GM18907 (cell line): ENCODE results near the gene MAMDC4.
A peak's percentile ranks its signal among the peaks of the same experiment; 100 is the strongest.

Experiments
- ATAC-seq: cut with Tn5 transposase; IDR thresholded peaks from one replicate; pipeline ENCODE4 v1.9.1; 2021; ENCODE audit warnings: mild to moderate bottlenecking, moderate library complexity; ENCODE audit not compliant: unreplicated experiment

The MAMDC4 gene

DNA sequence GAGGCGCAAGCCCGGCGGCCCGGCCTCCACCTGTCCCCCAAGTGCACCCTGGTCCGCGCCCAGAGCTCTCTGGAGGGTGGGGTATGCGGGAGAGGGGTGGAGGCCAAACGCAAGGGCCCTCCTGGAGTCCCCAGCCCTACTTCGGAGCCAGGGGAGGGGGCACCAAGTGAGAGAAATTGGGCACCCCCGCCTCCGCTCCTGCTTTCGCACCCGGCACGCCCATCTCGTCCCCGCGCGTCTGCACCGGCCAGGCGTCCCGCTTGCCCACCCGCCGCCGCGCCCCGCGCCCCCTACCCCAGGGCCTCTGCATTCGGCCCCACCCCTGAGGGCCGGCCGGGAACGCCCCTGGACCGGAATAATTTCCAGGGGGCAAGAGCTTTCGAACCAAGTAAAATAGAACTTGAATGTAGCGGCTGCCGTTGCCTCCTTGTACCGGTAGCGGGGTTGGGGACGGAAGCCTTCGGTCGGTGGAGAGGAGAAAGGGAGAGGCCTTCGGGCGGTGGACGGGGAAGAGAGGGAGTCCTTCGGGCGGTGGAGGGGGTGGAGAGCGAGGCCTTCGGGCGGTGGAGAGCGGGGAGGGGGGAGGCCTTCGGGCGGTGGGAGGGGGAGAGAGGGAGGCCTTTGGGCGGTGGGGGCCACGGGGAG is 3.6 kb upstream of the MAMDC4 start:
- no peak for ATAC-seq

DNA sequence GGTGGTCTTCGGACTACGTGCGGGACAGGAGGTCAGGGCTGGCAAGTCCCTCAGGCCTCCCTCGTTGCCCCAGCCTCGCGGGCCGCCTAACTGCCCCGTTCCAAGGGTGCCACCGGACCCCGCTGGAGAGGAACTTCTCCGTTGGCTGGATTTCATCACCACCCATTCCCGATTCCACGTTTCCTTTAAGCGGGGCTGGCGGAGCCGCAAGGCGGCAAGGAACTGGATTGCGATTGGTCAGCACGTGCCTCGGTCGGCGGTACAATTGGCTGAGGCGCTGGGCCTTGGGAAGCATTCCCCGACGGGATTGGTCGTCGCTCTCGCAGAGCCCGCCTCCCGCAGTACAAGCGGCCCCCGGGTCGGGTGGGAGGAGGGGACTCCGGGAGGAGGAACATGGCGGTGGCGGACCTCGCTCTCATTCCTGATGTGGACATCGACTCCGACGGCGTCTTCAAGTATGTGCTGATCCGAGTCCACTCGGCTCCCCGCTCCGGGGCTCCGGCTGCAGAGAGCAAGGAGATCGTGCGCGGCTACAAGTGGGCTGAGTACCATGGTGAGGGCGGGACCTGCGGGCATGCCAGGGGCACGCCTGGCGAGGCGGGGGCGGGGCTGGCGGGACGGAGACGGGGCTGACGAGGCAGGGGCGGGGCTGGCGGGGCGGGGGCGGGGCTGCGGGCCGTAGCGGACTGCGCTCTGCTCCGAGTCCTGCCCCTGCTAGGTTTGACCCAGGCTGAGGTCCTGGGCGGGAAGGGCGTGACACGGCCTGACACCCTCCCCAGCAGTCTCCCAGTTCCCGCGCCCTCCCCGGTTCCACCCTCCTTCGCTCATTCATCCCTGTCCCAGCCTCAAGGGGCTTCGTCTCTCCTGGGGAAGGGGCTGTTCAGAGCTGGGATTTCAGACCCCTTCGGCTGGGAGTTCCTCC is 2.8 kb upstream of the MAMDC4 start, which contains the start of gene PHPT1:
TSS of gene PHPT1 (plus strand) at position 372 of the 922 bp plus-strand sequence. CDS start at position 394, 22 bp downstream.
- peak; percentile 79 for ATAC-seq

DNA sequence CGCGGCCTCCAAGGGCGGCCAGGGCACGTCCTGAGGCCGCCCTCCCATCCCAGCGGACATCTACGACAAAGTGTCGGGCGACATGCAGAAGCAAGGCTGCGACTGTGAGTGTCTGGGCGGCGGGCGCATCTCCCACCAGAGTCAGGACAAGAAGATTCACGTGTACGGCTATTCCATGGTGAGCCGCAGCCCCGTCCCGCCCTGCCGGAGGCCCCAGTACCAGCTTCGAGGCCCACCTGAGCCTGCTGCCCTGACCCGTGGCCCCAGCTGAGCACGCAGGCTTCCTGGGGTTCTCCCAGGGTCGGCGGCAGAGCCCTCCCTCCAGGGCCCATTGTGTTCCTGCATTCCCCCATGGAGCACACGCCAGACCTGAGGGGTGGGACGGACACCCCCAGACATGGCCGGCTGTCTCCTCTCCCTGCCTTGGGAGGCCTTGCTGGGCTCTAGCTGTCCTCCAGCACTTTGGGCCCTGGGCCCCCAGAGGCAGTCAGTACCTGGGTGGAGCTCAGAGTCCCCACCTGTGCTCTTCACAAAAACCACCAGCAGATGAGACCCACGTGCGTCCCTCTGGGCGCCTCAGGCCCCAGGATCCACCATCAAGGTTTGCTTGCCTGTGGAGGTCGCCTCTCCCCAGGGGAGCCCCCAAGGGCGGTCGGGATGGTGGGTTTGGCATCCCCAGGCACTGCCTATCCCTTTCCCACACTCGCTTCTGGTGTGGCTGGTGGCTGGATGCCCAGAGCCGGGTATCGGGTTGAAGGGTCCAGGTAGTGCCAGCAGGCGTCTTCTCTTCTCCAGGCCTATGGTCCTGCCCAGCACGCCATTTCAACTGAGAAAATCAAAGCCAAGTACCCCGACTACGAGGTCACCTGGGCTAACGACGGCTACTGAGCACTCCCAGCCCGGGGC is 1.9 kb upstream of the MAMDC4 start:
- no peak for ATAC-seq

DNA sequence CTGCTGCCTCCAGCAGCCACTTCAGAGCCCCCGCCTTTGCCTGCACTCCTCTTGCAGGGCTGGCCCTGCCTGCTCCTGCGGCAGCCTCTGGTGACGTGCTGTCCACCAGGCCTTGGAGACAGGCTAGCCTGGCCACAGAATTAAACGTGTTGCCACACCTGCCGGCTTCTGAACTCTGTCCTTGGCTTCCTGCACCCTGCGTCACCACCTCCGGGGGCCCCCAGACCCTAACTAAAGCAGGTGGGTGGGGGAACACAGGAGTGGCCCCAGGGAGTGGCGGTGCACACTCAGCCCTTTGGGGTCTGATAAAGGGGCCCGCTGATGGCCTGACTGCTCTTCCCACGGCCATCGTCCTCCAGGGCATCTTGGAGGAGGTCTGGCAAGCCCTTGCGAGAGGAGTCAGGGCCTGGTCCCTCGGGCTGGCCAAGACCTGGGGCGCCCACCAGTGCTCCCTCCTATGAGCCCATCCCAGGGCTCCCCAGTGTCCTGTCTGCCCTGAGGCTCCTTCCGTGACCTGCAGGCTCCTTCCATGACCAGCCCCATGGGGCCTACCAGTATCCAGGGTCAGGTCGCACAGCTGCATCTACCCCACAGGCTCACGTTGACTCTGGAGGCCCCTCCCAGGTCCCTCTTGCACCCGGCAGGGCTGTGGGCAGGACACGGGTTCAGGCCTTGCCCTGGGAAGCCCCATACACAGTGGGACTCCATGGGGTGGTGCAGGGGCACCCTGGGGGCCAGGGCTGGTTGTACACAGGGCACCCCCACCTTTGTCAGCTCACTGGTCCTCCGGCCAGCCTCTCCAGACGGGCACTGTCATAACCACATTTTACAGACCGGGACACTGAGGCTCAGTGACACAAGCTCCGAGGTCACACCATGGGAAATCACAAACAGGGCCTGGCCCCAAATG is 1.0 kb upstream of the MAMDC4 start:
- no peak for ATAC-seq

DNA sequence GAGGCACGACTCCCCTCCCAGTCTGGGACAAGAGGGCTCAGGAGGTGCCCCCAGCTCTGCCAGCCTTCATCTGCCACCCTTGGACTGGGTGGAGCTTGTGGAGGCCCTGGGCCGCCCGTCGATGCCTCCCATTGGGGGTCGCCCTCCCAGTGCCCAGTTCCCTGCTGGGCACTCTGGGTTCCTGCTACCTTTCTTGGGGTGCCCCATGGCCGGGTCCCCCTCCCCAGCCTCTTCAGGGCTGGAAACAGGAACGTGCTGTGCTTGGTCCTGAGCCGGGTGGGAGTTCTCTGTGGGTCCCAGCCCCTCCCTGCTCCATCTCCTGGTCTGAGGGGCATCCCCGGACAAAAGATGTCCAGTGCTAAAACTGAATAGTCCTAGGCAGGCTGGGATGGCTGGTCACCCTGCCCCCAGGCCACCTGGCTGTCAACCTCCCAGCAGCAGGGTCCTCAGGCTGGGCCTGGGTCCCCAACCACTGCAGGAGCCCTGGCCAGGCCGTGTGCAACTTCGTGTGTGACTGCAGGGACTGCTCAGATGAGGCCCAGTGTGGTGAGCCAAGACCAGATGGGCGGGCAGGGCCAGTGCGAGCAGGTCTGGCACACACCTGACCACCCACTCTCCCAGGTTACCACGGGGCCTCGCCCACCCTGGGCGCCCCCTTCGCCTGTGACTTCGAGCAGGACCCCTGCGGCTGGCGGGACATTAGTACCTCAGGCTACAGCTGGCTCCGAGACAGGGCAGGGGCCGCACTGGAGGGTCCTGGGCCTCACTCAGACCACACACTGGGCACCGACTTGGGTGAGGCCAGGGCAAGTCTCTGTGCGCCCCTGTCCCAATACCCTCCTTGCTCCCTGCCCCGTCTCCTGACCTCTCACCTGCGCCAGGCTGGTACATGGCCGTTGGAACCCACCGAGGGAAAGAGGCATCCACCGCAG is 784 bp downstream of the MAMDC4 start:
- ATAC-seq, result no peak

DNA sequence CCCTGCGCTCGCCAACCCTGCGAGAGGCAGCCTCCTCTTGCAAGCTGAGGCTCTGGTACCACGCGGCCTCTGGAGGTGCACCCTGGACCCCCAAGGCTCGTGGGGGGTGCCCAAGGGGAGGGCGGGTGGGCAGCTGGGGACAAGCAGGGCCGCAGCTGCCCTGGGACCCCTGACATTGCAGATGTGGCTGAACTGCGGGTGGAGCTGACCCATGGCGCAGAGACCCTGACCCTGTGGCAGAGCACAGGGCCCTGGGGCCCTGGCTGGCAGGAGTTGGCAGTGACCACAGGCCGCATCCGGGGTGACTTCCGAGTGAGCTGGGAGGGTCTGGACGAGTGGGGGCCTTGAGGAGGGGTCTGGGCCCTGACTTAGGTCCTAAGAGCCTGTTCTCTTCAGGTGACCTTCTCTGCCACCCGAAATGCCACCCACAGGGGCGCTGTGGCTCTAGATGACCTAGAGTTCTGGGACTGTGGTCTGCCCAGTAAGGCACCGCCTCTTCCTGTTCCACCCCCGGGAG is 1.5 kb downstream of the MAMDC4 start:
- ATAC-seq, result no peak

DNA sequence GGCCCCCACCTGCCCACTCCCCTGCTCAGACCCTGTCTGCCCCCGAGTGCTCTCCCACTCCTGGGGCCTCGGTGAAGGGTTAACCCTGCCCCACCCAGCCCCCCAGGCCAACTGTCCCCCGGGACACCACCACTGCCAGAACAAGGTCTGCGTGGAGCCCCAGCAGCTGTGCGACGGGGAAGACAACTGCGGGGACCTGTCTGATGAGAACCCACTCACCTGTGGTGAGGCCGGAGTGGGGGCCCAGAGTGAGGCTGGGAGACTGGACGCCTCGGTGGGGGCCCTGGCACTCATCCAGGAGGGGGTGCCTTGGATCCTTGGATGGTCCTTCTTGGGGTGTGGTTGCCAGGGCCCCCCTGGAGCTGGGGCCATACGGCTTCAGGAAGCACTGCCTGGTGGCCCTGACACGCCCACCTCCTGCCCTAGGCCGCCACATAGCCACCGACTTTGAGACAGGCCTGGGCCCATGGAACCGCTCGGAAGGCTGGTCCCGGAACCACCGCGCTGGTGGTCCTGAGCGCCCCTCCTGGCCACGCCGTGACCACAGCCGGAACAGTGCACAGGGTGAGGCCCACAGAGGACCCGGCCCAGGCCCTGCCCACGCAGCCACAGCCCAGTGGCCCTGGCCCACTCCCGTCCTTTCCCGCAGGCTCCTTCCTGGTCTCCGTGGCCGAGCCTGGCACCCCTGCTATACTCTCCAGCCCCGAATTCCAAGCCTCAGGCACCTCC is 2.1 kb downstream of the MAMDC4 start:
- ATAC-seq, result no peak

DNA sequence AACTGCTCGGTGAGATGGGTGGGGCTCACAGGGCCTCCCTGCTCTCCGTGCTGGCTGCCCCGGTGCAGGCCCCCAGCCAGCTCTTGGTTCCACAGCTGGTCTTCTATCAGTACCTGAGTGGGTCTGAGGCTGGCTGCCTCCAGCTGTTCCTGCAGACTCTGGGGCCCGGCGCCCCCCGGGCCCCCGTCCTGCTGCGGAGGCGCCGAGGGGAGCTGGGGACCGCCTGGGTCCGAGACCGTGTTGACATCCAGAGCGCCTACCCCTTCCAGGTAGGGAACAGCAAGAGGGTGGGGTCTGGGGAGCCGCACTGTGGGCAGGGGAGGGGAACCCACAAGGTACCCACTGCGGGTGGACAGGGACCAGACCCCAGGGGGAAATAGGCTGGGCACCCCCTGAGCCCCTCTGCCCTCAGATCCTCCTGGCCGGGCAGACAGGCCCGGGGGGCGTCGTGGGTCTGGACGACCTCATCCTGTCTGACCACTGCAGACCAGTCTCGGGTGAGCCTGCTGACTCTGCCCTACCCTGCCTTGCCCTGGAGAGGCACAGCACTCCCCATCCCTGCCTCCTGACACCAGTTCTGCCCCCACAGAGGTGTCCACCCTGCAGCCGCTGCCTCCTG is 2.8 kb downstream of the MAMDC4 start:
- ATAC-seq, result no peak

DNA sequence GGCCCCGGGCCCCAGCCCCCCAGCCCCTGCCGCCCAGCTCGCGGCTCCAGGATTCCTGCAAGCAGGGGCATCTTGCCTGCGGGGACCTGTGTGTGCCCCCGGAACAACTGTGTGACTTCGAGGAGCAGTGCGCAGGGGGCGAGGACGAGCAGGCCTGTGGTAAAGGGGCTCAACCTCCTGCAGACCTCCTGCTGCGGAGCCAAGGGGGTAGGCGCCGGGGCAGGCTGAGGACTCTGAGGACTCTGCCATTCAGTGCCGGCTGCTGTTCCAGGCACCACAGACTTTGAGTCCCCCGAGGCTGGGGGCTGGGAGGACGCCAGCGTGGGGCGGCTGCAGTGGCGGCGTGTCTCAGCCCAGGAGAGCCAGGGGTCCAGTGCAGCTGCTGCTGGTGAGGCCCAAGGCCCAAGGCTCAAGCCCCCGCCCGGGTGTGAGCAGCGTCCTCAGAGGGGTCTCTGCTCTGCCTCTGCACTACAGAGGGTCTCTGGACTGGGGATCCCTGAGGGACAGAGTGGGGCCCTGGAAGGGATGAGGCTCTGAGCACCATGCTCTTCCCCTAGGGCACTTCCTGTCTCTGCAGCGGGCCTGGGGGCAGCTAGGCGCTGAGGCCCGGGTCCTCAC is 3.4 kb downstream of the MAMDC4 start:
- ATAC-seq, result no peak

DNA sequence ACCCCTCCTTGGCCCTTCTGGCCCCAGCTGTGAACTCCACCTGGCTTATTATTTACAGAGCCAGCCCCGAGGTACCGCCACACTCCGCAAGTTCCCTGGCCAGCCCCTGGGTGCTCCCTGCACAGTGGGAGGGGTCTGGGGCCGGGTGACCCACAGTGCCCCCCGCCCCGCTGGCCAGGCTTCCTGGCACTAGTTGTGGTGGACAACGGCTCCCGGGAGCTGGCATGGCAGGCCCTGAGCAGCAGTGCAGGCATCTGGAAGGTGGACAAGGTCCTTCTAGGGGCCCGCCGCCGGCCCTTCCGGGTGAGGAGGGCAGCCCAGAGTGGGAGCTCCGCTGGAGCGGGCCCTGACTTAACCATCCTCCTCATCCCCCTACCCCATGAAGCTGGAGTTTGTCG is 3.9 kb downstream of the MAMDC4 start:
- no peak for ATAC-seq

DNA sequence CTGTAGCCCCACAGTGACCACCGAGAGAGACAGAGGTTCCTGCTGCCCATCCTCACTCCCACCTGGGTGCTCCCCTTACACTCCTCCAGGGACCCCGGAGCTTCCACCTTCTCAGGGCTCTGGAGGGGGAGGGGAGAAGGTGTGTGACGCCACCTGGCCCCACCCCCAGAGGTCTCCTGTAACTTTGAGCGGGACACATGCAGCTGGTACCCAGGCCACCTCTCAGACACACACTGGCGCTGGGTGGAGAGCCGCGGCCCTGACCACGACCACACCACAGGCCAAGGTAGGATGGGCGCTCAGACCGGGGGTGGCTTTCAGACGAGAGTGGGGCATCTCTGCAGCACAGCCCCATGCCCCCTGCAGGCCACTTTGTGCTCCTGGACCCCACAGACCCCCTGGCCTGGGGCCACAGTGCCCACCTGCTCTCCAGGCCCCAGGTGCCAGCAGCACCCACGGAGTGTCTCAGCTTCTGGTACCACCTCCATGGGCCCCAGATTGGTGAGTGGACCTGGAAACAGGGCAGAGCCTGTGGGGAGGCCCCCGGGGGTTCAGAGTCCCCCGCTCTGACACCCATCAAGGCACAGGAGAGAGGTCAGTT is 4.5 kb downstream of the MAMDC4 start:
- no peak for ATAC-seq

DNA sequence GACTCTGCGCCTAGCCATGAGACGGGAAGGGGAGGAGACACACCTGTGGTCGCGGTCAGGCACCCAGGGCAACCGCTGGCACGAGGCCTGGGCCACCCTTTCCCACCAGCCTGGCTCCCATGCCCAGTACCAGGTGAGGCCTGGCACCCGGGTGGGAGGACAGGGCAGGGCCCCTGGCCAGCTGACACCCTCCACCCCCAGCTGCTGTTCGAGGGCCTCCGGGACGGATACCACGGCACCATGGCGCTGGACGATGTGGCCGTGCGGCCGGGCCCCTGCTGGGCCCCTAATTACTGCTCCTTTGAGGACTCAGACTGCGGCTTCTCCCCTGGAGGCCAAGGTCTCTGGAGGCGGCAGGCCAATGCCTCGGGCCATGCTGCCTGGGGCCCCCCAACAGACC is 5.0 kb downstream of the MAMDC4 start:
- no peak for ATAC-seq

DNA sequence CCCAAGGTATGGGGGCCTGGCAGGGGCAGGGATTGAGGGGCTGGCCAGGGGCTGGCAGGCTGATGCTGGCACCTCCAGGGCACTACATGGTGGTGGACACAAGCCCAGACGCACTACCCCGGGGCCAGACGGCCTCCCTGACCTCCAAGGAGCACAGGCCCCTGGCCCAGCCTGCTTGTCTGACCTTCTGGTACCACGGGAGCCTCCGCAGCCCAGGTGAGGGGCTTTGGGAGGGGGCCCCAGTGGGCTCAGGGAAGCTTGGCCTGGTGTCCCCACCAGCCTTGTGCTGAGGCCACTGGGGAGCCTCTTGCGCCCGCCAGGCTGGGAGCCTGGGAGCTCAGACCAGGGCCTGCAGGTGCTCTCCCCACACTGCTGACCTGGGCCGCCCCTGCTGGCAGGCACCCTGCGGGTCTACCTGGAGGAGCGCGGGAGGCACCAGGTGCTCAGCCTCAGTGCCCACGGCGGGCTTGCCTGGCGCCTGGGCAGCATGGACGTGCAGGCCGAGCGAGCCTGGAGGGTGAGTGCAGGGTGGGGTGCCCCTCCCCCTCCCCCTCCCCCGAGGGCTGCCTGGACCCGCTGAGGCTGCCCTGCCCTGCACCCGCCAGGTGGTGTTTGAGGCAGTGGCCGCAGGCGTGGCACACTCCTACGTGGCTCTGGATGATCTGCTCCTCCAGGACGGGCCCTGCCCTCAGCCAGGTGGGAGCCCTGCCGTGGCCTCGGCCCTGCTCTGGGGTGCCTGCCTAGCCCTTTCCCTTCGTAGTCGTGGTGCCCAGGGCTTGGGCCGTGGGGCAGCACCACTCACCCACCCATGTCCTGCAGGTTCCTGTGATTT is 5.7 kb downstream of the MAMDC4 start:
- no peak for ATAC-seq

DNA sequence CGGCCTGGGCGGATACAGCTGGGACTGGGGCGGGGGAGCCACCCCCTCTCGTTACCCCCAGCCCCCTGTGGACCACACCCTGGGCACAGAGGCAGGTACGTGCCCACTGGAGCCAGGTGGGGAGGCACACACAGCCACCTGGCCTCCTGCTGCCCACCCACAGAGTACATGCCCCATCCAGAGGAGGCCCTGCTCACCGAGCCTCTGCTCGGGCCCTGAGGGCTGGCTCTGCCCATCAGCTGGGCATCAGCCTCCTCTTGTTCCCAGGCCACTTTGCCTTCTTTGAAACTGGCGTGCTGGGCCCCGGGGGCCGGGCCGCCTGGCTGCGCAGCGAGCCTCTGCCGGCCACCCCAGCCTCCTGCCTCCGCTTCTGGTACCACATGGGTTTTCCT is 6.3 kb downstream of the MAMDC4 start:
- no peak for ATAC-seq

DNA sequence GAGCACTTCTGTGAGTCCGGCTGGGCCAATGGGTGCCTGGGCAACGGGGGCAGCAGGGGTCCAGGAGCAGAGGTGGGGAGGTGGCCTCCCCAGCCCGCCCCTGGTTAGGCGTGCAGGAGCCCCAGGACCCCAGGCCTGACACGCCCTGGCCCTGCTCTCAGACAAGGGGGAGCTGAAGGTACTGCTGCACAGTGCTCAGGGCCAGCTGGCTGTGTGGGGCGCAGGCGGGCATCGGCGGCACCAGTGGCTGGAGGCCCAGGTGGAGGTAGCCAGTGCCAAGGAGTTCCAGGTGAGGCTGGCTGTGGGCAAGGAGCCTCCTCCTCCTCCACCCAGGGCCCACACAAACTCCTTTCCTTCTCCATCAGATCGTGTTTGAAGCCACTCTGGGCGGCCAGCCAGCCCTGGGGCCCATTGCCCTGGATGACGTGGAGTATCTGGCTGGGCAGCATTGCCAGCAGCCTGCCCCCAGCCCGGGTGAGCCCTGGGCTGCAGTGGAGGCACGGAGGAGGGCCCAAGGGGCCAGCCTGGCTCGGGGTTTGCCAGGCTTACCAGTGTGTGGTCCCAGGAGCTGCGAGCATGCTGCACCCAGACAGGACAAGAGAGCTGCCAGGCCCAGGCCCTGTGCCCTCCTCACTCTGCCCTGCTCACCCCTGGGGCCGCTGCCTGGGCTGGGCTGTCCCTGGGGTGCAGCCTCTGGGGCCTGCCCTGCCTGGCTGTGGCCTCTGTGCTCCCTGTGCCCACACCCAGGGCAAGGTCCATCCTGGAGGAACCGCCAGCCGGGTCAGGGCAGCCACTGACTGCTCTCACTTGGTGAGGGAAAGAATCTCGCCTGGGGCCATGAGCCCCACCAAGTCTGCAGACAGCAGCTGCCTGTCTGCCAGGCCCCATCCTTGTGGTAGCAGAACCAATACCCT is 7.0 kb downstream of the MAMDC4 start:
- no peak for ATAC-seq
